HG03039 (cell line): Measurements from ENCODE around the gene CDK5RAP1.
"Not testable (repeated sequence)": the region's sequence is repeated elsewhere in the genome, so short reads cannot be mapped to it uniquely, and the experiment has no call there.

Experiments used
- ATAC-seq: cut with Tn5 transposase; IDR thresholded peaks from one replicate; pipeline ENCODE4 v1.9.1; 2021; ENCODE audit warnings: mild to moderate bottlenecking, moderate library complexity; ENCODE audit not compliant: unreplicated experiment

CDK5RAP1 gene, protein sequence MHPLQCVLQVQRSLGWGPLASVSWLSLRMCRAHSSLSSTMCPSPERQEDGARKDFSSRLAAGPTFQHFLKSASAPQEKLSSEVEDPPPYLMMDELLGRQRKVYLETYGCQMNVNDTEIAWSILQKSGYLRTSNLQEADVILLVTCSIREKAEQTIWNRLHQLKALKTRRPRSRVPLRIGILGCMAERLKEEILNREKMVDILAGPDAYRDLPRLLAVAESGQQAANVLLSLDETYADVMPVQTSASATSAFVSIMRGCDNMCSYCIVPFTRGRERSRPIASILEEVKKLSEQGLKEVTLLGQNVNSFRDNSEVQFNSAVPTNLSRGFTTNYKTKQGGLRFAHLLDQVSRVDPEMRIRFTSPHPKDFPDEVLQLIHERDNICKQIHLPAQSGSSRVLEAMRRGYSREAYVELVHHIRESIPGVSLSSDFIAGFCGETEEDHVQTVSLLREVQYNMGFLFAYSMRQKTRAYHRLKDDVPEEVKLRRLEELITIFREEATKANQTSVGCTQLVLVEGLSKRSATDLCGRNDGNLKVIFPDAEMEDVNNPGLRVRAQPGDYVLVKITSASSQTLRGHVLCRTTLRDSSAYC

DNA sequence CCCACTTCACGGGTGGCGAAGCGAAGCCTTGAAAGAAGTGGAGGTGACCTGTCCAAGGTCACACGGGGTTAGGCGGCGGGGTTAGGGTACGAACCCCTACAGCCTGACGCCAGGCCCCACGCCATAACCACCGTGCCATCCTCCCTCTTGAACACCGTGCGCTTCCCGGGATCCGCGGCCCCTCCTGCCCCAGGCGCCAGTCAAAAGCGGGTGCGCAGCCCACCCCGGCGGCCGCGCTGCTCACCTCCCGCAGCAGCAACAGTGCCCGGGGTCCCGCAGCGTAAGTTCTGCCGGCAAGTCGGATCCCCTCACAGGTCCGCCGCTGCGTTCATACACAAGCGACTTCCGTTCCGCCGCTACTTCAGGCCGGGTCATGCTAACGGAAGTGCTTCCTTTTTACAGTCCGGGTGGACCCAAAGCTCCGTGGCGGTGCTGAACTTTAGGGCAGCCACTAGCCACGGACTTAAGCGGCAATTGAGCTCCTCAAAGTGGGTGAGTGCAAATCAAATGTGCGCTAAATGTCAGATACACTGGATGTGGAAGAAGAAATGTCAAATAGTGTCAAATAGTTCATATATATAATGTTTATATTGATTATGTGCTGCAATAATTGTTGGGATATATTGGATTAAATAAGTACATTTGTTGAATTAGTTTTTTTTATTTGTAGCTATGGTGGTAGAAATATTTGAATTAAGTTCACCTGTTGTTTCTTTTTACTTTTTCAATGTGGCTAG, at the start of gene CDK5RAP1:
Gene CDK5RAP1, minus strand, starts transcription at position 336 of the 737 bp plus-strand sequence. CDS start 4,455 bp downstream, outside the sequence.
- ATAC-seq = peak; percentile 81

DNA sequence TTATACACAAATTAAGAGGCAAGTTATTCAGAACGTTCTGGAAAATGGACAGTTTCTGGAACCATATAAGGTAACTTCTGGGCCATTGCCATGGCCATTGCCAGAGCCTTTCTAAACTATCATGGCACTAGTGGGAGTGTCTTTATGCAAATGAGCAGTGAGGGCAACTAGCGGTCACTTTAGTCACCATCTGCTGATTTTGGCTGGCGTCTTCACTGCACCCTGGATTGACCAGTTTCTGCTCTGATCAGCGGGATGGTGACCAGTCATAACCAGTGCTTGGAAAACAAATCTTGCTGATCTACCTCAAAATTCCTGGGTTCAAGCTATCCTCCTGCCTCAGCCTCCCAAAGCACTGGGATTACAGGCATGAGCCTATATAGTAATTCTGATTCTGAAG, 49.5 kb upstream of the CDK5RAP1 start:
- ATAC-seq = no peak

DNA sequence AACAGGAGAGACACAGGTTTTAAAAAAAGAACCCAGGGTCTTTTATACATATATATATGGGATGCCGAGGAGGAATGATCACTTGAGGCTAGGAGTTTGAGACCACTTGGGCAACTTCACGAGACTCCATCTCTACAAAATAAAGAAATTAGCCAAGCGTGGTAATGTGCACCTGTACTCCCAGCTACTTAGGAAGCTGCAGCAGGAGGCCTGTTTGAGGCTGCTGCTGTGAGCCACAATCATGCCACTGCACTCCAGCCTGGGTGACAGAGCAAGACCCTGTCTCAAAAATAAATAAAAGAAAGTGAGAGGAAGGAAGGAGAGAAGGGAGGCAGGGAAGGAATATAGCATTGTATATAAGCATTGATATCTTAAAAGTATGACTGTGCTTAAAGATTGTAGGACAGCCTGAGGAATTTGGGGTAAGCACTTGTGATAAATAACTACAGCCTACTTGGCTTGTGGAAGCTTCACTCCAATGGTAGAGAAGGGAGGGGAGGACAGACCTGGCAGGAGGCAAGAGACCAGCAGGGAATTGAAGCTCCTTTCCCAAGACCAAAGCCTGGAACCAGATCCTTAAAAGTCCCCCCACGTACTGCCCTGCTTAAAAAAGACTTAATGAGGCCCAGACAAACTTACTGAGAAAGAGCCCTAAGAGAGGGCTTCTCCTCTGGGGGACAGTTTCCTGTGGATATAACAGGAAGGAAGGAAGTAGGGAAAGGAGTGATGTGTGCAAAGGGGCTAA, 44.7 kb upstream of the CDK5RAP1 start:
- ATAC-seq = no peak

DNA sequence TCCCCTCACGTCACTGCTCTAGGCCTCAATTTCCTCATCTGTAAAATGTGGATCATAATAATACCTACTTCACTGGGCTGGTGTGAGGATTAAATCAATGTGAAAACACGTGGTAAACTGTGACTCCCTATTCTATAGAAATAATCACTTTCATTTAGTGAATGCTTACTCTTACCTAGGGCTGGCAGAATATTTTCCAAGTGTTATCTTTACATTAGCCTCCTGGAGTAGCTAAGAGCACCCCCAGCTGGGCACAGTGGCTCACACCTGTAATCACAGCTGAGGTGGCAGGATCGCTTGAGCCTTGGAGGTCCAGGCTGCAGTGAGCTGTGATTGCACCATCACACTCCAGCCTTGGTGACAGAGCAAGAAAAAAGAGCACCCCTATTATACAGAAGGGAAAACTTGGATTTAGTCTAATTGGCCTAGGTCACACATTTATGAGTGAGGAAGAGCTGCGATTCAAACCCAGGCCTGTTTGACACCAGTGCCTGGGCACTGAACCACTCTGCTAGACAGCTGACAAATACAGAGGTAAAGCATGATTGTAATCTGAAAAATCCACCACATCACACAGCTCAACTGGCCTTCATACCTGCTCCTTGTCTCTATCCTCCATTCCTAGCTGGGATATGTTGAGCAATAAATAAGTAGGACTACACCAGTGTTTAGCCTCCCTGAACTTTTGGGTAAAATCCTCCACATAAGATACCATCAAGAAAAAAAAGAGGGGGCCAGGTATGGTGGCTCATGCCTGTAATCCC, 43.7 kb upstream of the CDK5RAP1 start:
- no peak for ATAC-seq

DNA sequence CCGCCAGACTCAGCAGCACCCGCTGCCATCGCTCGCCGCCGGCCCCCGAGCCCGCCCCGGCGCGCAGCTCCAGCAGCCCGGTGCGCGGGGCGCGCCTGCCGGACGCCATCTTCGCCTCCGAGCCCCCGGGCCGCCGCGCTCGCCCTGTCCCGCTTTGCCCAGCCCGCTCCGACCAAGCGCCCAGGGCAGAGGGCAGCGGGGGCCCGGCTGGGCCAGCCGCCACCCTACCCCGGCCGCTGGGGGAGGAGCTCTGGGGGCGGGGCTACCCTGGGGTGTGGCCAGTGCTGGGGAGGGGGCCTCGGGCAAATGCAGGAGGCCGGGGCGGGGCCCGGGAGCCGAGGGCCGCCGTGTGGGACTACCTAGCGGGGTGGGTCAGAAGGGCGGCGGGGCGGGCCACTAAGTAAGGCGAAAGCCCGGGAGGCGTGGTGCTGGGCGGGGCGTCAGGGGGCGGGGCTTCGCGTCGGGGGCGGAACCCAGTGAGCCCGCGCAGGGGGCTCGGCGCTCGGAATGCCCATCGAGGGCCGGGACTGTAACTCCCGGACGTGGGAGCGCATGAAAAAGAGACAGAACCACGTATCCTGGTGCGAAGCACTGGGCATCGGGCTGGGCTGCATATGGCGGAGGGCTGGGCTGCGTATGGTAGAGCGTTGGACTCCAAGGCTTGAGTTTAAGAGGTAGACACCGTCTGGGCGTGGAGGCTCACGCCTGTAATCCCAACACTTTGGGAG, 42.4 kb upstream of the CDK5RAP1 start, which contains the start of gene SNTA1:
Gene SNTA1, minus strand, starts transcription at position 252 of the 728 bp plus-strand sequence. Its CDS starts 143 bp downstream, at position 109.
- ATAC-seq = peak; percentile 79

DNA sequence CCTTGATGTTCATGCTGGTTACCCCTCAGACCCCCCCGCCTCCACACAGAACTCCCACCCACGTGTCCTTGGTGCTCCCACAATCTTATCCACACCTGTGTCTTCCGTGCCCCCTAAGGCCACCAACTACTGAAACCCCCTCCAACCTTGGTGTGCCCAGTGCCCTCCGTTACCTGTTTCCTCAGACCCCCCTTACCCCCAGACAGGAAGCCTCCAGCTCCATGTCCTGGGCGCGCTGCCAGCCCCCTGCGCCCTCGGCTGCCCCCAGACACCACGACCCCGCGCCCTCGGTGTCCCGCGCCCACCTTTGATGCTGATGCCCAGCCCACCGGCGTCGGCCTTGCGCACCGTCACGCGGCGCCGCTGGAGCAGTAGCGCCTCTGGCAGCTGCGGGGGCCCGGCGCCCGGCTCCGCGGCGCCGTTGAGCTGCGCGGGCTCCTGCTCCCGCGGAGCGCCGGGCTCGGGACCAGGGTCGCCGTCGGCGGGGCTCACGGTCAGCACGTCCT, 41.7 kb upstream of the CDK5RAP1 start:
- ATAC-seq = no peak

DNA sequence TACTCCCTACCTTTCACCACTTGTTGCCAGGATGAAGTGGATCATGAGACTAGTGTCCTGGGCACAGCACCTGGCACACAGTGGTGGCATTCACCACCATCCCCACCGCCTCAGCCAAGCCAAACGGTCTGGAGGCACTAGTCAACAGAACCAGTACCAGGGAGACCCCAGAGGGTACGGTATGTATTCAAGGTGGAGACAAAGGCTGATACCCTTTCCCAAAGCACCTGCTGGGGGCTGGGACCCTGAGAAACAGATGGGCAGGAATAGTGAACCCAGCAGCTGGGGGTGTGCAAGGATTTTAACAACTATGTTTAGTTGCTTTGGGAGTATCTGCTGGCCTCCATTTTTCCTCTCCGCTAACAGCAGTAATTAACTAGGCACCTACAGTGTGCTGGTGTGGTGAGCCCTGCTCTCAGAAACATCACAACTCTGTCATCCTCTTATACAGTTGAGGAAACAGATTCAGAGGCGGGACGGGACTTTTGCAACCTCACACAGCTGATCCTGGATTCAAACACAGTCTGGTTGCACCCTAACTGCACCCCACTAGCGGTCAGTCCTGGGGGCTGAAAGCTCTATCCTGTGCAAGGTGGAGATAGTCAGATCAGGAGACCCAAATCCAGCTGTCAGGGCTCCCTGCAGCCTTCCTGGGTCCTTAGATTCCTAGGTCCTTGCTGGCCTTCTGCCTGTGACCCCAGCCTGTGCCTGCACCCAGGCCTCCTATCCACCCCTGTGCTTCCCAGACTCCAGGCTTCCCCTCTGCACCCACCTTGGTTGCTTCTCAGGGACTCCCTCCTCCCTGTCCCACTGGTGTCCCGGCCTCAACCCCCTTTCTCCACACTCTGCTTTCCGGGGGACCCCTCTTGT, 41.1 kb upstream of the CDK5RAP1 start:
- no peak for ATAC-seq

DNA sequence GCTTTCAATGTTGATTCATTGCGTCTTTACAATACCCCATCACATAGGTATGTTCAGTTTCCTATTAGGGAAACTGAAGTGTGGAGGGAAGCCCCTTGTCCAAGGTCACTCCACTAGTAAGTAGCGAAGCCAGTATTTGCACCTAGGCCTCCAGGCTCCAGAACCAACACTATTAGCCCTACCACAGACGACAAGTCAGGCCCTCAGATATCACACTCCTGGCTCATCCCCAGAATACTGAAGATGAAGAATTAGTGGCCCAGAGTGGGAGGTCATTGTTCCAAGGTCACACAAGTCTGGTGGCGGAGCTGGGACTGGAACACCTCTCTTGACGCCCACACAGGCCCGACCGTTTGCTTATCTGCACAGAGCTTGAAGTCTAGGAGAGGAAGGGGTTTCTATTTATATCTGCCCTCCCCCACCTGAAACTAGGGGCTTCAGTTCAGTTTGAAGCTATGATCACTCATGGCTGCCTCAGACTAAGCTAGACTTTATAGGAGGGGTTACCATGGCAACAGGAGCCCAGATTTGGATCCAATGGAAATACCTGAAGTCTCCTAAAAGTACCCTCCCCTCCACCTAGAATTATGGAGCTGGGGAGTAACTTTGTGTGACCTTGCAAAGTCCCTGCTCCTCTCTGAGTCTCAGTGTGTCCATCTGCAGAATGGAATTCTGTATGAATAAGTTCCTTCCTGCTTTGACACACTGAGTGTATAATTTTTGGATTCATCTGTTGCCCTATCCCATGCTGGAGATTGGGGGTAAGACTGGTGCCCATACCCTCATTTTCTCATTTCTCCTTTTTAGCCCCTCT, 40.0 kb upstream of the CDK5RAP1 start:
- no peak for ATAC-seq

DNA sequence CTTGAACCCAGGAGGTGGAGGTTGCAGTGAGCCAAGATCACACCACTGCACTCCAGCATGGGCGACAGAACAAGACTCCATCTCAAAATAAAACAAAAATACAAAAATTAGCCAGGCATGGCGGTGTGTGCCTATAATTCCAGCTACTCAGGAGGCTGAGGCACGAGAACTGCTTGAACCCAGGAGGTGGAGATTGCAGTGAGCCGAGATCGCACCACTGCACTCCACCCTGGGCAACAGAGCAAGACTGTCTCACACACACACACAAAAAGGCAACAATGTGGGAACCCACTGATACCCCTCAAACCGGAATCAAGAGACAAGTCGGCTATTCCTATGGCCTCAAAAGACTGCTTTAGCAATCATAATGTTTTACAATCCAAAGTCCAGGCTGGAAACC, 39.2 kb upstream of the CDK5RAP1 start:
- not testable (repeated sequence) for ATAC-seq

DNA sequence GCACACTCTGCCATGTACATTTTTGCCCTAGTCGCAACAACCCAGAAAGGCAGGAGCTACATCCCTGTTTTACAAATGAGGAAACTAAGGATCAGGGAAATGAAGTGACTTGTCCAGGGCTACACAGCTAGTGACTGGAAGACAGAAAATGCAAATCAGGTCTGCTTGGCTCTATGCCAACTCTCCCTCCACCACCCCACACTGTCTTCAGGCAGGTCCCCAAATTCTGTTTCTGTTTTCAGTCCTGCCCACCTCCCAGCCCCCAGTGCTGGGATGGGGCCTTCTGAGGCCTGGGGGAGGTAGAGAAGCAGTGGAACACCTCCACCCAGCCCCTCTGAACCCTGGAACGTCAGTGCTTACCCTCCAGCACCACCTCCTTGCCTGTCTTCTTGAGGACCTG, 37.2 kb upstream of the CDK5RAP1 start:
- no peak for ATAC-seq

DNA sequence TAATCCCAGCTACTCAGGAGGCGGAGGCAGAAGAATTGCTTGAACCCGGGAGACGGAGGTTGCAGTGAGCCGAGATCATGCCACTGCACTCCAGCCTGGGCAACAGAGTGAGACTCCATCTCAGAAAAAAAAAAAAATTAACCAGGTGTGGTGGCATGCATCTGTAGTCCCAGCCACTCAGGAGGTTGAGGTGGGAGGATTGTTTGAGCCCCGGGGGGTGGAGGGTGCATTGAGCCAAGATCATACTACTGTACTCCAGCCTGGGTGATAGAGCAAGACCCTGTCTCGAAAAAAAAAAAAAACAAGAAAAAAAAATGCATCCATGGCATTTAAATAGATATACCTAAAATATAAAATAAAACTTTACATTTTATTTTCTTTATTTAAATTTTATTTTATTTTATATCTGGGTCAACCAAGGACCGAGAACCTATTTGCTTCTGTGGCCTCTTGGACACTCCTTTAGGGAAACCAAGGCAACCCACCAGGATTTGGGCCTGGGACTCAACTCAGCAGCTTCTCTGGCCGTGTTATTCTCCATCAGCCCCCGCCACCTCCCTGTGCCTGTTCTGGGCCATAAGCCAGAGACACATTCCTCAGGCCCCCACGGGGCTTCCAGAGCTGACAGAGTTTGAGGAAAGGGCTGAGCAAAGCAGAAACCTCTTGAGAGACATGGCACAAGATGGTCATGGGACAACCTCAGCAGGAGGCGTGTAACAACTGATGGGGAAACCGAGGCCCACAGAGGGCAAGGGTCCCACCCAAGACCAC, 36.0 kb upstream of the CDK5RAP1 start:
- no peak for ATAC-seq

DNA sequence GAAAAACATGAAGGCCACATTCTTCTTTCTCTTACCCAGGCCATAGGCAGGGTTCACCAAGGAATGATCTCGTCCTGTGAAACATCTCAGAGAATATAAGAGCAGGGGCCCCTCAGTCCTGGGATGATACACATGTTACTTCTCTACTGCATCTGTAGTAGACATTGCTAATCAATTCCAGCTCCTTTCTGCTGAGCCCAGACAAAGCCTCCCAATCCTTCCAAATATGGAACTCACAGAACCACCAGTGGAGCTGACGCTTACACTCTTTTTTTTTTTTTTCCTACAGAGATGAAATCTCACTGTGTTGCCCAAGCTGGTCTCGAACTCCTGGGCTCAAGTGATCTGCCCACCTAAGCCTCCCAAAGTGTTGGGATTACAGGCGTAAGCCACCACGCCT, 33.1 kb upstream of the CDK5RAP1 start:
- no peak for ATAC-seq

DNA sequence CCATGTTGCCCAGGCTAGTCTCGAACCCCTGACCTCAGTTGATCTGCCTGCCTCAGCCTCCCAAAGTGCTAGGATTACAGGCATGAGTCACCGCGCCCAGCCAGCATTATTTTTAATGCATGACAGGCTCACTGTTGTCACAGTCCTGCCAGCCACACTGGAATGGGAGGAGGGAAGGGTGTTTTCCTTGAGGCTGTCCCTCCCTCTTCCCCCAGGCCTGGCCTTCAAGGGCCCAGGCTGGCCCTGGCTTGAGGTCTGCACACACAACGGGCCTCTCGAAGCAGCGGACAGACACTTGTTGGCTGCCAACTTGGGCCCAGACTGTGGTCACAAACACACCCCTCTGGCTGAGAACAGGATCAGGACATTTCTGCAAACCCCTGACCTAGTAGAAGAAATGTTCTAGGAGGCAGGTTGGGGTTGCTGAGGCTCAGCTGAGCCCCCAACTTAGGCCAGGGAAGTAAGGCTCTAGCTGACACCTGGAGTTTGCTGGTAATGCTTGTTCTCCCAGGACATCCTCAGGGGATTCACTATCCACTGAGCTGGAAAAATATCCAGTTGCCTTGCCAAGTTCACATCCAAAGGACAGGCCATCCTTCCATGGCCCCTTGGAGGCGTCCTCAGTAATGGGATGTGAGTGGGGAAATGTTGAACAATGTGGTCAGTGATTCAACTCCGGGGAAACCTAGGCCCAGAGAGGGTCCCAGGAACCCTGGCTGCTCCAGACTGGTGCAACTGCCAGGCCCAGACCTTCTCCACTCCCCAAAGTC, 32.3 kb upstream of the CDK5RAP1 start:
- ATAC-seq = no peak

DNA sequence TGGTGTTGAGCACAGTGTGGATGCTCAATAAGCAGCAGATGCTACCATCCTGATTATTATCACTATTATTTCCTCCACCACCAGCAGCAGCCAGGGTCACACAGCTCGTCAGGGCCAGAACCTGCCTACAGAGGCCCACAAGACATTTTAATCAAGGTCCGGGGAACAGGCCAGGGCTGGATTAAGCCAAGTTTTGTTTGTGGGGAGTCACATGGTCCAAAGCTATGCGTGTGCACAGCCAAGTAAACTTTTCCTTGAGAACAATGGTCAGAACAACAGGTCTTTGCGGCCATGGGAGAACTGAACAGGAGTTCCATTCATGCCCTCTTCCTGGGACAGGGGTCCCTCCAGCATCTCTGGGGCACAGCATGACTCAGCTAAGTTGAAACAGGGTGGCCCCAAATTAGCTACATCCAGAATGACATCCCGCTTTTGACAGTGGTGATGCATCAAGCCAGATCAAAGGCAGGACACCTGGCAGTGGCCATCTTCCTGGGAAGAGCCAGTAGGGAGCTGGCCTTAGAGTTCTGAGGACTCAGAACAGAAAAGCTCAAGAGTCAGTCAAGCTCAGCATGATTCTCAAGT, 30.6 kb upstream of the CDK5RAP1 start:
- ATAC-seq = no peak

DNA sequence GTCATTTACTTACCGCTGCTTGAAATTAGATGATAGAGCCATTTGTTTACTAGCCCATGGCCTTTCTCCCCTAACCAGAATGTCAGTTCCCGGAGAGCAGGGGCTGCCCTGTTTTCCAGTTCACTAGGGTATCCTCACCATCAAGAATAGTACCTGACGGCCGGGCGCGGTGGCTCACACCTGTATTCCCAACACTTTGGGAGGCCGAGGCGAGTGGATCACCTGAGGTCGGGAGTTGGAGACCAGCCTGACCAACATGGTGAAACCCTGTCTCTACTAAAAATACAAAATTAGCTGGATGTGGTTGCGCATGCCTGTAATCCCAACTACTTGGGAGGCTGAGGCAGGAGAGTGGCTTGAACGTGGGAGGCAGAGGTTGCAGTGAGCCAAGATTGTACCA, 22.6 kb upstream of the CDK5RAP1 start:
- not testable (repeated sequence) for ATAC-seq
